ENCODE measurements around the gene DMD.

The DMD gene

DNA sequence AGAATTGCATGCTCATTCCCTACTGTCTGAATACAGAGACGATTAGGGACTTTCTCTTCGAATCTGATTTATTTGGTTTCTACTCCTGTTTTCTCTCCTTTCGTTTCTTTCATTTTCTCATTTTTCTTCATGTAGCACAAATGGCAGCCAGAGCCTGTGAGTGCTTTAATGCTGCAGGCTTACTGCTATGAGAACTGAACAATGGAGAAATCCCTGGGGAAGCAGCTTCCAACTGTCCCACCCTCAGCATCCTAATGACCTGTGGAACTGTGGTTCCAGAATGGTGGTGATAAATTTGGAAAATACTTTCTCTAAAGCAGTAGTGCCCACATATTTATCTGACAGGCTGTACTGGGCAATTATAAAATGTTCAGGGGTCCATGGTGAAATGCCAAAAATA, 930.4 kb downstream of the DMD start:
- TF ChIP-seq REST (IDR thresholded peaks at IDR 0.05; ENCODE audit: insufficient read depth in 1 of 2, low read depth in 2 of 2, low read length in 2 of 2) (no peak), POLR2AphosphoS5 (IDR thresholded peaks at IDR 0.05; ENCODE audit: low read depth, low read length) (no peak), TAF1 (IDR thresholded peaks at IDR 0.05; ENCODE audit: borderline replicate concordance, insufficient read depth, low read length) (no peak), SIN3A (IDR thresholded peaks at IDR 0.05; ENCODE audit: borderline replicate concordance, insufficient read depth, low read length) (no peak), FOXP2 (optimal IDR thresholded peaks at IDR 0.05; ENCODE audit: borderline replicate concordance, extremely low read depth, extremely low read length, insufficient read depth) (no peak)

GRCh38 chrX:32280489-32280888, 930.9 kb downstream of the DMD start:
- TF ChIP-seq SIN3A (IDR thresholded peaks at IDR 0.05; ENCODE audit: borderline replicate concordance, insufficient read depth, low read length), result no peak
- no peak for TF ChIP-seq FOXP2 (optimal IDR thresholded peaks at IDR 0.05; ENCODE audit: borderline replicate concordance, extremely low read depth, extremely low read length, insufficient read depth)

- no peak for TF ChIP-seq POLR2AphosphoS5 (IDR thresholded peaks at IDR 0.05; ENCODE audit: low read depth, low read length)
- no peak for TF ChIP-seq FOXP2 (optimal IDR thresholded peaks at IDR 0.05; ENCODE audit: borderline replicate concordance, extremely low read depth, extremely low read length, insufficient read depth)
- no peak for TF ChIP-seq SIN3A (IDR thresholded peaks at IDR 0.05; ENCODE audit: borderline replicate concordance, insufficient read depth, low read length)
- TF ChIP-seq TAF1 (IDR thresholded peaks at IDR 0.05; ENCODE audit: borderline replicate concordance, insufficient read depth, low read length), result no peak
- no peak for TF ChIP-seq REST (IDR thresholded peaks at IDR 0.05; ENCODE audit: insufficient read depth in 1 of 2, low read depth in 2 of 2, low read length in 2 of 2)
Observed at GRCh38 chrX:32276153-32276552, 935.2 kb downstream of the DMD start.

DNA sequence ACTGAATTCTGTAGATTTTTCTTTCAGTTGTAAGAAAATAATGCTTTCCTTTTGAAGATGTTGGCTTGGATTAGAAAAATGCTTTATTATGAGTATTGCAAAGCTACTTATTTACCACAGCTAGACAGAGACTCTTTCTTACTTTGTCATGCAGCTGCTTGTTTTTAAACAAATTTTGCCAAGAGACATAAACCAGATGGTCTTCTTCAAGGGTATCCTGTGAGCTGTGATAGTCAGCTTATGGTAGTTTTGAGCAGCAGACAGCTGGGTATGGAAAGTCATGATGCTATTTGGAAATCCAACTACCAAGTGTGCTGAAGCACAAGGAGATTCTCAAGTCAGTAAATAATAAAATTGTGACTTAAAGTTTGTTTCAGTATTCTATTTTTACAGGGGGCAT, 941.5 kb downstream of the DMD start:
- TF ChIP-seq POLR2AphosphoS5 (IDR thresholded peaks at IDR 0.05; ENCODE audit: low read depth, low read length), result no peak
- TF ChIP-seq REST (IDR thresholded peaks at IDR 0.05; ENCODE audit: insufficient read depth in 1 of 2, low read depth in 2 of 2, low read length in 2 of 2), result no peak
- no peak for TF ChIP-seq TAF1 (IDR thresholded peaks at IDR 0.05; ENCODE audit: borderline replicate concordance, insufficient read depth, low read length)
- TF ChIP-seq SIN3A (IDR thresholded peaks at IDR 0.05; ENCODE audit: borderline replicate concordance, insufficient read depth, low read length), result no peak
- TF ChIP-seq FOXP2 (optimal IDR thresholded peaks at IDR 0.05; ENCODE audit: borderline replicate concordance, extremely low read depth, extremely low read length, insufficient read depth), result no peak

- TF ChIP-seq TAF1 (IDR thresholded peaks at IDR 0.05; ENCODE audit: borderline replicate concordance, insufficient read depth, low read length) (no peak), FOXP2 (optimal IDR thresholded peaks at IDR 0.05; ENCODE audit: borderline replicate concordance, extremely low read depth, extremely low read length, insufficient read depth) (no peak), SIN3A (IDR thresholded peaks at IDR 0.05; ENCODE audit: borderline replicate concordance, insufficient read depth, low read length) (no peak), POLR2AphosphoS5 (IDR thresholded peaks at IDR 0.05; ENCODE audit: low read depth, low read length) (no peak), REST (IDR thresholded peaks at IDR 0.05; ENCODE audit: insufficient read depth in 1 of 2, low read depth in 2 of 2, low read length in 2 of 2) (no peak)
Observed at GRCh38 chrX:32268207-32268606, 943.1 kb downstream of the DMD start.
